GM23248 (cell line): ENCODE measurements around the gene ULBP2. TPM values are rescaled to one million over a fixed set of nuclear protein-coding genes. Genes with fewer than 3 reads are reported as not detected.

ENCODE experiments used
- DNase-seq: peaks from one replicate; pipeline ENCODE4 v3.0.0-alpha.2; 2015
- H2AFZ ChIP-seq: fragments of 200-600 bp; sonication (generic); 2 replicates; pipeline ENCODE4 v1.6.1; 2016; ENCODE audit warnings: antibody characterized with exemption
- H3F3A ChIP-seq: fragments of 200-600 bp; sonication (generic); 2 replicates; pipeline ENCODE4 v1.6.1; 2016; ENCODE audit warnings: mild to moderate bottlenecking, antibody characterized with exemption, mixed run types; ENCODE audit not compliant: insufficient read depth
- H3K27ac ChIP-seq: fragments of 200-600 bp; sonication (generic); 2 replicates; pipeline ENCODE4 v1.5.1; 2016; ENCODE audit warnings: mild to moderate bottlenecking
- H3K27me3 ChIP-seq: fragments of 200-600 bp; sonication (generic); replicated peaks from 2 replicates; pipeline ENCODE4 v1.6.1; 2016; ENCODE audit warnings: mild to moderate bottlenecking; ENCODE audit not compliant: insufficient read depth
- H3K36me3 ChIP-seq: fragments of 200-600 bp; sonication (generic); 2 replicates; pipeline ENCODE4 v1.6.1; 2016; ENCODE audit warnings: low read depth, mild to moderate bottlenecking
- H3K4me1 ChIP-seq: fragments of 200-600 bp; sonication (generic); 2 replicates; pipeline ENCODE4 v1.6.1; 2016; ENCODE audit warnings: mild to moderate bottlenecking; ENCODE audit not compliant: insufficient read depth
- H3K4me2 ChIP-seq: fragments of 200-600 bp; sonication (generic); one replicate; pipeline ENCODE4 v1.6.1; 2016; ENCODE audit warnings: mild to moderate bottlenecking; ENCODE audit not compliant: unreplicated experiment
- H3K4me3 ChIP-seq: fragments of 200-600 bp; sonication (generic); 2 replicates; pipeline ENCODE4 v1.5.1; 2016; ENCODE audit warnings: mild to moderate bottlenecking
- H3K79me2 ChIP-seq: fragments of 200-600 bp; sonication (generic); 2 replicates; pipeline ENCODE4 v1.6.1; 2016; ENCODE audit warnings: mild to moderate bottlenecking; ENCODE audit not compliant: insufficient read depth
- H3K9ac ChIP-seq: fragments of 200-600 bp; sonication (generic); 2 replicates; pipeline ENCODE4 v1.6.1; 2016; ENCODE audit warnings: mild to moderate bottlenecking
- H3K9me2 ChIP-seq: fragments of 200-600 bp; sonication (generic); 2 replicates; pipeline ENCODE4 v1.6.1; 2016; ENCODE audit warnings: mixed run types, mild to moderate bottlenecking, moderate library complexity; ENCODE audit not compliant: insufficient read depth
- H3K9me3 ChIP-seq: fragments of 200-600 bp; sonication (generic); one replicate; pipeline ENCODE4 v1.6.1; 2017; ENCODE audit warnings: low read depth
- H4K20me1 ChIP-seq: fragments of 200-600 bp; sonication (generic); 2 replicates; pipeline ENCODE4 v1.6.0; 2016; ENCODE audit not compliant: insufficient read depth
- EZH2 ChIP-seq: fragments of 200-600 bp; sonication (generic); IDR thresholded peaks from 2 replicates; pipeline ENCODE4 v1.6.1; 2018; ENCODE audit warnings: antibody characterized with exemption, mild to moderate bottlenecking; ENCODE audit not compliant: insufficient read depth, poor library complexity, severe bottlenecking
- EZH2phosphoT487 ChIP-seq: fragments of 200-600 bp; sonication (generic); IDR thresholded peaks from 2 replicates; pipeline ENCODE4 v1.6.1; 2018; ENCODE audit warnings: antibody characterized with exemption, moderate library complexity, mild to moderate bottlenecking, low read depth; ENCODE audit not compliant: insufficient read depth
- whole genome bisulfite sequencing, 2 experiments: methylation state at CpG; one replicate each; pipeline ENCODE4 v1.1.6; 2015 to 2017; ENCODE audit warnings: low lambda C conversion rate in 2 of 2, low coverage in 1 of 2; ENCODE audit errors: missing lambda C conversion rate in 2 of 2; 5-methylcytosine and 5-hydroxymethylcytosine counted together
- in situ Hi-C: fragments of 300-500 bp; cut with MboI; formaldehyde crosslinking; loops from 2 replicates; pipeline ENCODE4 v1.15.0; 2020
- polyA plus RNA-seq: library from polyadenylated mRNA; unstranded; fragments of >200 nt; fragmentation: Nextera tagmentation; extraction: Ambion mirVana; gene quantifications from 2 replicates; pipeline ENCODE4 v1.2.1, GENCODE V29; 2016
- total RNA-seq: library from RNA; depleted of rRNA; stranded (reverse); fragments of >200 nt; shearing (Covaris generic); gene quantifications from 2 replicates; pipeline ENCODE4 v1.2.3, GENCODE V29; 2014

The ULBP2 gene
- total and polyA plus RNA-seq, 2 experiments from 2014 or later: 23.8 to 29.5 TPM

GRCh38 chr6:149974825-149975224, 33.0 kb downstream of the ULBP2 start:
- Histone ChIP-seq H3K9me3 (no peaks in the 10 kb centered on the region), H3K9ac (no peak overlapping the region), H3K4me1 (no peaks in the 10 kb centered on the region), H3K36me3 (no peaks in the 10 kb centered on the region), H3F3A (no peaks in the 10 kb centered on the region), H3K27me3 (peaks cover 24% of the 10 kb centered on the region), H2AFZ (no peak overlapping the region), H3K79me2 (no peaks in the 10 kb centered on the region), H3K27ac (no peak overlapping the region), H3K4me3 (no peak overlapping the region), H4K20me1 (no peaks in the 10 kb centered on the region), H3K9me2 (no peaks in the 10 kb centered on the region), H3K4me2 (no peak overlapping the region)
- in situ Hi-C loops: no loop called here
- no peak for DNase-seq
- TF ChIP-seq EZH2phosphoT487 (no peak), EZH2 (no peak)
- WGBS, 2 experiments: 4% methylated on average over 3 of the region's 3 CpGs

GRCh38 chr6:149975400-149975799, 33.6 kb downstream of the ULBP2 start:
- Histone ChIP-seq H3K4me1 (no peaks in the 10 kb centered on the region), H4K20me1 (no peaks in the 10 kb centered on the region), H3K27ac (no peak overlapping the region), H3K36me3 (no peaks in the 10 kb centered on the region), H3F3A (no peaks in the 10 kb centered on the region), H3K4me3 (no peak overlapping the region), H3K9me3 (no peaks in the 10 kb centered on the region), H2AFZ (no peak overlapping the region), H3K9ac (no peak overlapping the region), H3K4me2 (no peak overlapping the region), H3K9me2 (no peaks in the 10 kb centered on the region), H3K79me2 (no peaks in the 10 kb centered on the region), H3K27me3 (peaks cover 29% of the 10 kb centered on the region)
- in situ Hi-C loops: no loop called here
- TF ChIP-seq EZH2 (no peak), EZH2phosphoT487 (no peak)
- DNase-seq: no peak

- Histone ChIP-seq H3K36me3 (no peaks in the 10 kb centered on the region), H3K27me3 (peaks cover 39% of the 10 kb centered on the region), H4K20me1 (no peaks in the 10 kb centered on the region), H3K79me2 (no peaks in the 10 kb centered on the region), H3K9me3 (no peaks in the 10 kb centered on the region), H3K9ac (no peak overlapping the region), H3F3A (no peaks in the 10 kb centered on the region), H3K4me1 (no peaks in the 10 kb centered on the region), H3K4me2 (no peak overlapping the region), H3K4me3 (no peak overlapping the region), H3K9me2 (no peaks in the 10 kb centered on the region), H2AFZ (no peak overlapping the region), H3K27ac (no peak overlapping the region)
- 61 to 74% methylated on average over 4 of the region's 4 CpGs for WGBS, 2 experiments
- no peak for TF ChIP-seq EZH2
- no peak for TF ChIP-seq EZH2phosphoT487
- DNase-seq: no peak
- in situ Hi-C loops: no loop called here
These were observed 35.4 kb downstream of the ULBP2 start for GRCh38 chr6:149977221-149977620.

- H3K9me2 ChIP-seq: no peaks in the 10 kb centered on the region
- no peak overlapping the region for H2AFZ ChIP-seq
- H3K36me3 ChIP-seq: no peaks in the 10 kb centered on the region
- DNase-seq: no peak
- no peaks in the 10 kb centered on the region for H3K9me3 ChIP-seq
- no peaks in the 10 kb centered on the region for H4K20me1 ChIP-seq
- no peak overlapping the region for H3K4me2 ChIP-seq
- H3K9ac ChIP-seq: no peak overlapping the region
- TF ChIP-seq EZH2: no peak
- no peak for TF ChIP-seq EZH2phosphoT487
- H3K27ac ChIP-seq: no peak overlapping the region
- peaks cover 47% of the 10 kb centered on the region for H3K27me3 ChIP-seq
- in situ Hi-C loops: no loop called here
- no peaks in the 10 kb centered on the region for H3K4me1 ChIP-seq
- H3K4me3 ChIP-seq: no peak overlapping the region
- H3F3A ChIP-seq: no peaks in the 10 kb centered on the region
- no peaks in the 10 kb centered on the region for H3K79me2 ChIP-seq
These were observed 36.8 kb downstream of the ULBP2 start for GRCh38 chr6:149978610-149979009.

GRCh38 chr6:149979293-149979692, 37.5 kb downstream of the ULBP2 start:
- peaks cover 43% of the 10 kb centered on the region for H3K27me3 ChIP-seq
- in situ Hi-C loops: no loop called here
- no peak overlapping the region for H3K9ac ChIP-seq
- no peak overlapping the region for H3K27ac ChIP-seq
- no peaks in the 10 kb centered on the region for H3K79me2 ChIP-seq
- no peak overlapping the region for H3K4me3 ChIP-seq
- no peak for DNase-seq
- H3K4me1 ChIP-seq: no peaks in the 10 kb centered on the region
- H2AFZ ChIP-seq: no peak overlapping the region
- no peak overlapping the region for H3K4me2 ChIP-seq
- no peaks in the 10 kb centered on the region for H3F3A ChIP-seq
- H4K20me1 ChIP-seq: no peaks in the 10 kb centered on the region
- WGBS, 2 experiments: 56 to 66% methylated on average over 6 of the region's 6 CpGs
- no peaks in the 10 kb centered on the region for H3K36me3 ChIP-seq
- no peaks in the 10 kb centered on the region for H3K9me2 ChIP-seq
- no peaks in the 10 kb centered on the region for H3K9me3 ChIP-seq
- TF ChIP-seq EZH2 (no peak), EZH2phosphoT487 (no peak)
